Measurements from ENCODE around the gene AGGF1.

Gene AGGF1

GRCh38 chr5:77030097-77031071 lies at the start of gene AGGF1:
AGGF1 (plus strand) TSS chr5:77030404; CDS start chr5:77030767, 363 bp downstream.
- Histone ChIP-seq H3K9me3 (ENCODE audit: low read length) (peaks cover 15% of the 10 kb centered on the region), H3K4me1 (ENCODE audit: insufficient read depth, low read length, severe bottlenecking) (peaks cover 33% of the 10 kb centered on the region), H3K9ac (ENCODE audit: low read length) (peak within 1 kb of the TSS; percentile 95), H3K27ac (ENCODE audit: low read depth, low read length, poor library complexity, severe bottlenecking) (peak within 1 kb of the TSS; percentile 47), H2AFZ (ENCODE audit: low read length) (peak within 1 kb of the TSS; percentile 87), H3K36me3 (ENCODE audit: insufficient read depth, low read length) (peaks cover 16% of the 10 kb centered on the region), H3K4me3 (ENCODE audit: low read depth, low read length, poor library complexity, severe bottlenecking) (peak within 1 kb of the TSS; percentile 88), H3F3A (ENCODE audit: insufficient read depth, low read length) (no peaks in the 10 kb centered on the region), H4K20me1 (ENCODE audit: insufficient read depth, low read length) (no peaks in the 10 kb centered on the region), H3K4me2 (ENCODE audit: low read length) (peak within 1 kb of the TSS; percentile 85), H3K79me2 (ENCODE audit: insufficient read depth, low read length) (peaks cover 24% of the 10 kb centered on the region), H3K27me3 (ENCODE audit: insufficient read depth, low read length) (no peaks in the 10 kb centered on the region), H3K9me2 (ENCODE audit: low read depth, low read length) (no peaks in the 10 kb centered on the region)
- no peak for TF ChIP-seq CTCF (IDR thresholded peaks at IDR 0.05; ENCODE audit: low read length)
- TF ChIP-seq EZH2 (IDR thresholded peaks at IDR 0.05; ENCODE audit: borderline replicate concordance, low read length), result no peak

GRCh38 chr5:76980518-76981144 lies 49.6 kb upstream of the AGGF1 start:
- no peaks in the 10 kb centered on the region for H3K9me2 ChIP-seq (ENCODE audit: low read depth, low read length)
- H3K36me3 ChIP-seq (ENCODE audit: insufficient read depth, low read length), result peaks cover 44% of the 10 kb centered on the region
- H3K4me2 ChIP-seq (ENCODE audit: low read length), result no peak overlapping the region
- no peaks in the 10 kb centered on the region for H4K20me1 ChIP-seq (ENCODE audit: insufficient read depth, low read length)
- no peaks in the 10 kb centered on the region for H3F3A ChIP-seq (ENCODE audit: insufficient read depth, low read length)
- no peaks in the 10 kb centered on the region for H3K9me3 ChIP-seq (ENCODE audit: low read length)
- TF ChIP-seq CTCF (IDR thresholded peaks at IDR 0.05; ENCODE audit: low read length) (no peak), EZH2 (IDR thresholded peaks at IDR 0.05; ENCODE audit: borderline replicate concordance, low read length) (no peak)
- no peaks in the 10 kb centered on the region for H3K79me2 ChIP-seq (ENCODE audit: insufficient read depth, low read length)
- no peak overlapping the region for H3K9ac ChIP-seq (ENCODE audit: low read length)
- no peak overlapping the region for H3K4me3 ChIP-seq (ENCODE audit: low read depth, low read length, poor library complexity, severe bottlenecking)
- no peaks in the 10 kb centered on the region for H3K4me1 ChIP-seq (ENCODE audit: insufficient read depth, low read length, severe bottlenecking)
- no peaks in the 10 kb centered on the region for H3K27me3 ChIP-seq (ENCODE audit: insufficient read depth, low read length)
- H2AFZ ChIP-seq (ENCODE audit: low read length), result no peak overlapping the region
- H3K27ac ChIP-seq (ENCODE audit: low read depth, low read length, poor library complexity, severe bottlenecking), result no peak overlapping the region

GRCh38 chr5:76982450-76982849 lies 47.8 kb upstream of the AGGF1 start:
- Histone ChIP-seq H3K9ac (ENCODE audit: low read length) (no peak overlapping the region), H3K27me3 (ENCODE audit: insufficient read depth, low read length) (no peaks in the 10 kb centered on the region), H3K27ac (ENCODE audit: low read depth, low read length, poor library complexity, severe bottlenecking) (no peak overlapping the region), H3K9me2 (ENCODE audit: low read depth, low read length) (no peaks in the 10 kb centered on the region), H3K4me1 (ENCODE audit: insufficient read depth, low read length, severe bottlenecking) (no peaks in the 10 kb centered on the region), H4K20me1 (ENCODE audit: insufficient read depth, low read length) (no peaks in the 10 kb centered on the region), H2AFZ (ENCODE audit: low read length) (no peak overlapping the region), H3K4me3 (ENCODE audit: low read depth, low read length, poor library complexity, severe bottlenecking) (no peak overlapping the region), H3F3A (ENCODE audit: insufficient read depth, low read length) (no peaks in the 10 kb centered on the region), H3K4me2 (ENCODE audit: low read length) (no peak overlapping the region), H3K9me3 (ENCODE audit: low read length) (no peaks in the 10 kb centered on the region), H3K79me2 (ENCODE audit: insufficient read depth, low read length) (no peaks in the 10 kb centered on the region), H3K36me3 (ENCODE audit: insufficient read depth, low read length) (peaks cover 37% of the 10 kb centered on the region)
- TF ChIP-seq CTCF (IDR thresholded peaks at IDR 0.05; ENCODE audit: low read length) (no peak), EZH2 (IDR thresholded peaks at IDR 0.05; ENCODE audit: borderline replicate concordance, low read length) (no peak)

Data from OCI-LY1 (cell line).